PC-9 (cell line): ENCODE data around the gene FBXO41. TPM values are rescaled to one million over a fixed set of nuclear protein-coding genes. Genes with fewer than 3 reads are reported as not detected.

Experiments
- BruUV-seq: library from RNA; stranded (reverse); fragments of 400-500 nt; replicated peaks from 2 replicates; lab custom pipeline; 2021; lab: Mats Ljungman, UMichigan
- CTCF ChIA-PET: fragments of 300-600 bp; sonication (Branson Sonifier 250); formaldehyde crosslinking; loops from one replicate; lab custom pipeline; 2022; ENCODE audit warnings: antibody characterized with exemption; lab: Charles Lee
- POLR2A ChIA-PET: fragments of 300-600 bp; sonication (Branson Sonifier 250); formaldehyde crosslinking; loops from one replicate; lab custom pipeline; 2022; ENCODE audit warnings: antibody characterized with exemption; ENCODE audit not compliant: unreplicated experiment; lab: Charles Lee
- DNase-seq, 2 experiments: peaks; one replicate each; pipeline versions ENCODE4 v3.0.0 to v3.0.0-alpha.2; 2015 to 2022; ENCODE audit warnings: mixed read lengths in 1 of 2
- H2AFZ ChIP-seq: fragments of 200-600 bp; sonication (generic); 2 replicates; pipeline ENCODE4 v1.8.1; 2017; ENCODE audit warnings: antibody characterized with exemption
- H3F3A ChIP-seq: fragments of 200-600 bp; sonication (generic); 2 replicates; pipeline ENCODE4 v1.8.1; 2017; ENCODE audit warnings: antibody characterized with exemption, mild to moderate bottlenecking, low read depth; ENCODE audit not compliant: insufficient read depth
- H3K27ac ChIP-seq: fragments of 200-600 bp; sonication (generic); 2 replicates; pipeline ENCODE4 v1.6.1; 2016; ENCODE audit warnings: mixed run types
- H3K27me3 ChIP-seq: fragments of 200-600 bp; sonication (generic); 2 replicates; pipeline ENCODE4 v1.6.1; 2016; ENCODE audit warnings: low read depth, mixed run types; ENCODE audit not compliant: insufficient read depth
- H3K36me3 ChIP-seq: fragments of 200-600 bp; sonication (generic); 2 replicates; pipeline ENCODE4 v1.6.1; 2016; ENCODE audit warnings: low read depth, mixed run types
- H3K4me1 ChIP-seq: fragments of 200-600 bp; sonication (generic); replicated peaks from 2 replicates; pipeline ENCODE4 v1.6.1; 2016; ENCODE audit warnings: mixed run types; ENCODE audit not compliant: insufficient read depth
- H3K4me2 ChIP-seq: fragments of 200-600 bp; sonication (generic); 2 replicates; pipeline ENCODE4 v1.6.1; 2017; ENCODE audit warnings: mixed run types
- H3K4me3 ChIP-seq: fragments of 200-600 bp; sonication (generic); 2 replicates; pipeline ENCODE4 v1.6.1; 2016; ENCODE audit warnings: mixed run types
- H3K79me2 ChIP-seq: fragments of 200-600 bp; sonication (generic); 2 replicates; pipeline ENCODE4 v1.6.1; 2017; ENCODE audit warnings: low read depth, mixed run types
- H3K9me2 ChIP-seq: fragments of 200-600 bp; sonication (generic); 2 replicates; pipeline ENCODE4 v1.8.1; 2017; ENCODE audit warnings: mild to moderate bottlenecking; ENCODE audit not compliant: insufficient read depth
- H3K9me3 ChIP-seq: fragments of 200-600 bp; sonication (generic); 2 replicates; pipeline ENCODE4 v1.8.1; 2016; ENCODE audit warnings: low read depth; ENCODE audit not compliant: insufficient read depth
- H4K20me1 ChIP-seq: fragments of 200-600 bp; sonication (generic); 2 replicates; pipeline ENCODE4 v1.8.1; 2017; ENCODE audit not compliant: insufficient read depth
- CTCF ChIP-seq: fragments of 200-600 bp; sonication (generic); conservative IDR thresholded peaks from 2 replicates; pipeline ENCODE4 v1.6.1; 2017; ENCODE audit warnings: mixed run types, antibody characterized with exemption, mild to moderate bottlenecking, moderate library complexity
- EZH2 ChIP-seq: fragments of 200-600 bp; sonication (generic); IDR thresholded peaks from 2 replicates; pipeline ENCODE4 v1.8.0; 2017; ENCODE audit warnings: antibody characterized with exemption, low read depth
- intact Hi-C: fragments of 100-400 bp; cut with micrococcal nuclease; formaldehyde crosslinking; loops from one replicate; pipeline ENCODE4 v1.10.0; 2022; ENCODE audit not compliant: unreplicated experiment
- total RNA-seq: library from RNA; stranded (reverse); gene quantifications from 2 replicates; pipeline ENCODE4 v1.2.3, GENCODE V29; 2021

FBXO41 gene
- total RNA-seq, 1 experiment from 2014 or later = 16.4 TPM

- POLR2A ChIA-PET = no interaction called here
- no peak overlapping the region for H3K4me2 ChIP-seq
- H3K36me3 ChIP-seq = no peaks in the 10 kb centered on the region
- H3K4me3 ChIP-seq = no peak overlapping the region
- no peak overlapping the region for H2AFZ ChIP-seq
- H3K27me3 ChIP-seq = peaks cover 14% of the 10 kb centered on the region
- H4K20me1 ChIP-seq = no peaks in the 10 kb centered on the region
- intact Hi-C loops = no loop called here
- no peaks in the 10 kb centered on the region for H3K9me3 ChIP-seq
- CTCF ChIA-PET = interaction anchor here (0.6 kb wide), 1 partner anchor 12 kb away, joined by 5 read pairs; no protein-coding TSS in a partner anchor
- no TSS peak for BruUV-seq
- no peaks in the 10 kb centered on the region for H3K9me2 ChIP-seq
- H3K4me1 ChIP-seq = peaks cover 3% of the 10 kb centered on the region
- TF ChIP-seq CTCF (peak; percentile 77), EZH2 (no peak)
- peak; percentile 30 to 73 for DNase-seq
- H3K27ac ChIP-seq = no peak overlapping the region
- no peaks in the 10 kb centered on the region for H3K79me2 ChIP-seq
- peaks cover 15% of the 10 kb centered on the region; the same call in 1 of the 2 replicates for H3F3A ChIP-seq
Measured at GRCh38 chr2:73290049-73290839, 6.0 kb upstream of the FBXO41 start.

- Histone ChIP-seq H3K27me3 (peaks cover 5% of the 10 kb centered on the region; the same call in 1 of the 2 replicates), H3K4me3 (no peak overlapping the region), H2AFZ (no peak overlapping the region), H3F3A (peaks cover 21% of the 10 kb centered on the region; the same call in 1 of the 2 replicates), H4K20me1 (no peaks in the 10 kb centered on the region), H3K9me2 (no peaks in the 10 kb centered on the region), H3K36me3 (no peaks in the 10 kb centered on the region), H3K27ac (no peak overlapping the region), H3K9me3 (no peaks in the 10 kb centered on the region), H3K4me2 (no peak overlapping the region), H3K4me1 (peaks cover 8% of the 10 kb centered on the region), H3K79me2 (no peaks in the 10 kb centered on the region)
- no TSS peak for BruUV-seq
- TF ChIP-seq EZH2 = no peak
- no peak for TF ChIP-seq CTCF
- DNase-seq = no peak
- ChIA-PET CTCF (no interaction called here), POLR2A (interaction anchor here (0.9 kb wide), 1 partner anchor 55 kb away, joined by 4 read pairs; the partner anchor contains the start of gene CCT7)
- intact Hi-C loops = no loop called here
Measured at GRCh38 chr2:73289304-73289703, 5.0 kb upstream of the FBXO41 start.

DNA sequence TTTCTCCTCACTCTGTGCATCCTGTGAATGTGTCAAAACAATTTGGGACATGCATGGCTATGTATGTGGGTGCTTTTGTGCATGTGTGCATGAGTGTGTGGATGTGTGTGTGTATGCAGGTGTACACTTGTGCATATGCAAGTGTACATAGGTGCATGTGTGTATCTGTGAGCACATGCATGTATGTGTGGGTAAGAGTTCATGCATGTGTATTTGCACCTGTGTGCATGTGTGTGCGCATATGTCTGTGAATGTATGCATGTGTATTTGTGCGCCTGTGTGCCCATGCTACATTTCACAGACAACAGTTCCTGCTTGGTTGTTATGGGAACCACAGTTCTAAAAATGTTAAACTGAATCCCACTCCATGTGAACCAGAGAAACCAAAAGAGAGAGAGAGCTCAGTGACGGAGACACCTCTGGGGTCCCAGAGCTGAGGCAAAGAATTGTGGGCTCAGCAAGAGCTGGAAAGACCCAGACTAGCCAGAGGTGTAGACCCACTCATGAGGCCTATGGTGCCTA, 1.9 kb upstream of the FBXO41 start:
- Histone ChIP-seq H3K4me3 (no peak overlapping the region), H4K20me1 (no peaks in the 10 kb centered on the region), H3F3A (peaks cover 21% of the 10 kb centered on the region; the same call in 1 of the 2 replicates), H2AFZ (no peak overlapping the region), H3K4me1 (peaks cover 18% of the 10 kb centered on the region), H3K36me3 (no peaks in the 10 kb centered on the region), H3K4me2 (no peak overlapping the region), H3K79me2 (peaks cover 29% of the 10 kb centered on the region), H3K27me3 (no peaks in the 10 kb centered on the region), H3K27ac (no peak overlapping the region), H3K9me2 (no peaks in the 10 kb centered on the region), H3K9me3 (no peaks in the 10 kb centered on the region)
- POLR2A ChIA-PET = no interaction called here
- intact Hi-C loops = no loop called here
- TF ChIP-seq EZH2 (no peak), CTCF (no peak)
- DNase-seq = no peak
- CTCF ChIA-PET = no interaction called here
- BruUV-seq = no TSS peak
